Epidermal melanocyte (primary cell): ENCODE data around the gene BANP.
"Not testable (repeated sequence)": the region's sequence is repeated elsewhere in the genome, so short reads cannot be mapped to it uniquely, and the experiment has no call there.

Experiments
- DNase-seq: peaks from one replicate; pipeline ENCODE4 v3.0.0; 2011; ENCODE audit warnings: low spot score; ENCODE audit not compliant: insufficient read length

Gene BANP

DNA sequence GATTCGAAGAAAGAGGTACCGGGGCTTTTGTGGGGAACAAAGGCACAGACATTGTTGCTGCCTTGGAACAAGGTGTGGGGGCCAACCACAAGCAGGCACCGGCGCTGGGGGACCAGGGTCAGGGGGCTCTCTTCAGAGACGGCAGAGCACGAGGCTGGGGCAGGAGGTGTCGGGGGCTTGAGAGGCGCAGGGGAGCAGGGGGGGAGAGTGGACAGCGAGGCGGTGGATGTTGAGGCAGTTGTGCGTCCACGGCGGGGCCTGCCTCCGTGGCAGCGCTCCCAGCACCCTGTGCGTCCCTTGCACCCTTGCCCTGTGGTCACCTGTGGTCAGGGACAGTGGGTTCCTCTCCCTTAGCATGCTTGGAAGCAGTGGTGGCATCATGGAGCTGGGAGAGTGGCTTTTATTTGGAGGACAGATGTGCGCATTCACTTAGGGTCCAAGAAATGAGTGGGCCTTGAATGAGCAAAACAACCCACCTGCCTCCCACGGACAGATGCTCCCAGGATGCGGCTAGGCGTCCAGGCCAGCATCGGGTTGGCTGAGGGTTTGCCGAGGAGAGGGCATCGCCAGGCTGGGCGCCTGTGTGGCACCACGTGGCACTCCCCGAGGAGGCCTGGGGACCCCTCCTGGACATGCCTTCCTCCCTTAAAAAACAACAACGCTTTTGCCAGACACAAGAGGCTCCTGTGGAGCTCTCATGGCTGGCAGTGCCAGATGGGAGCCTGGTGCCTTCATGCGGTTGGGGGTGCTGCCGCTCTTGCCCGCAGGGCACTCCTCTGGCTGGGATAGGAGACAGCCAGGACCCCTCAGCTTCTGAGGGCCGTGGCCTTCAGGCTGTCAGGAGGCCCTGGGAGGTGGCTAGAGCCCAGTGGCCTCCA, 113.0 kb downstream of the BANP start:
- no peak for DNase-seq

DNA sequence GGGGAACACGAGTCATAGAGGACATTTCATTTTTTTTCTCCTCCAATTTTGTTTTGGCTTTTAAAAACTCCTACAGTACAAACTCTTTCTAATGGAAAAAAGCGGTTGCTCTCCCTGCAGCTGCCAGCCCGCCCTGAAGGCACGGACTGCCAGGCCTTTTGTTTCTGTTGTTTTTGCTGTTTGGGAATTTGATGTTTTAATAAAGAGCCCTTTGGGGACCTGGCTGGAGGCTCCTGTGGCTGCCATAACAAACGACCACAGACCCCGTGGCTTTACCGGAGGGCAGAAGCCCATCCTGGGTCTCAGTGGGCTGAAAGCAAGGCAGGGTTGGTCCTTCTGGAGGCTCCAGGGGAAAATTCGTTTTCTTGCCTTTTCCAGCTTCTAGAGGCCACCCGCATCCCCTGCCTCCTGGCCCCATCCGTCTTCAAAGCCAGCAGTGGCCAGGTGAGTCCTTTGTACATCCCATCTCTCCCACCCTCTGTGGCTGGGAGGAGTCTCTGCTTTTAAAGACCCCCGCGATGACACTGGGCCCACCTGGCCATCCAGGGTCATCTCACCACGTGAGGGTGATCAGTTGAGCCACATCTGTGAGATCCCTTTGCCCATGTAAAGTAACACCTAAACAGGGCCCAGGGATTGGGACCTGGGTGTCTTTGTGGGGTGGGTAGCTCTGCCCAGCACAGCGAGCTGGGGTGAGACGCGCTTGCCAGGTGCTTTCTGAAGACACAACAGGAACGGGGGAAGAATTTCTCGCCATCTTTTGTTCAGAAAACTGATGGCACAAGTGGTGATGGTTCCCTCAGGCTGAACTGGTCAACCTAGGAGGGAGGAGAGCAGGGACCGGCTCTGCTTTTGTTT, 113.9 kb downstream of the BANP start:
- no peak for DNase-seq

DNA sequence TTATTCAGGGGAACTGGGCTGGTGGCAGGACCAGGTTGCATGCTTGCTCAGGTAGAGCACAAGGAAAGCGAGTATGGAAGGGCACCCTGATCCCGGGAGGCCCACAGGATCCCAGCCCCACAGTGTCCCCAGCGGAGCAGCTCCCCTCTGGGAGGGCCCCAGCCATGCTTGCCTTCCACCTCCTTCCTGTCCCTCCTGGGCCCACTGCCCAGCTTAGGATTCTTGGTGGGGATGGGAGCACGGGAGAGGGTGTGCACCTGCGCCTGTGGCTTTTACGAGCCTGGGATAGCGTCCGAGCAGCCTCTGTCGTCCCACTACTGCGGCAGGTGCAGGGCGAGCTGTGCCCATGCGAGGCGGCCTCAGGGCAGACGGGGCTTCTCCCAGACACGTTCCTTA, 114.5 kb downstream of the BANP start:
- DNase-seq, result no peak

DNA sequence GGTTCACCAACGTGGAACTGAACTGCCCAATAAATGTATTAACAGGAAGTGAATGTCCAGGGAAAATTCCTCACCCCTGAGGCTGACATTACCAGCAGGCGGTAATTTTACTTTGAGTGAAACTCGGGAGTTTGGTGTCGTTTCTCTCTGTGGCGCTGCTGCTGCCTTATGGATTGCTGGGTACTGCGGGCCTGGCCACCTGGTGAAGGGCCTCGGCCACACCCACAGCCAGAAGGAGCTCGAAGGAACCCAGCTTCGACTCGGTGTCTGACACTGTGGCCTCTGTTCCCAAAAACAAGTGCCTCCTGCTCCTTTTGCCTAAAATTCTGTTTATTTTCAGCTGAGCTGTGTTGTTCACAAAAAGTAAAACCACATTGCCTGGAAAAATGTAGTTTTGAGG, 115.0 kb downstream of the BANP start:
- DNase-seq, result no peak

DNA sequence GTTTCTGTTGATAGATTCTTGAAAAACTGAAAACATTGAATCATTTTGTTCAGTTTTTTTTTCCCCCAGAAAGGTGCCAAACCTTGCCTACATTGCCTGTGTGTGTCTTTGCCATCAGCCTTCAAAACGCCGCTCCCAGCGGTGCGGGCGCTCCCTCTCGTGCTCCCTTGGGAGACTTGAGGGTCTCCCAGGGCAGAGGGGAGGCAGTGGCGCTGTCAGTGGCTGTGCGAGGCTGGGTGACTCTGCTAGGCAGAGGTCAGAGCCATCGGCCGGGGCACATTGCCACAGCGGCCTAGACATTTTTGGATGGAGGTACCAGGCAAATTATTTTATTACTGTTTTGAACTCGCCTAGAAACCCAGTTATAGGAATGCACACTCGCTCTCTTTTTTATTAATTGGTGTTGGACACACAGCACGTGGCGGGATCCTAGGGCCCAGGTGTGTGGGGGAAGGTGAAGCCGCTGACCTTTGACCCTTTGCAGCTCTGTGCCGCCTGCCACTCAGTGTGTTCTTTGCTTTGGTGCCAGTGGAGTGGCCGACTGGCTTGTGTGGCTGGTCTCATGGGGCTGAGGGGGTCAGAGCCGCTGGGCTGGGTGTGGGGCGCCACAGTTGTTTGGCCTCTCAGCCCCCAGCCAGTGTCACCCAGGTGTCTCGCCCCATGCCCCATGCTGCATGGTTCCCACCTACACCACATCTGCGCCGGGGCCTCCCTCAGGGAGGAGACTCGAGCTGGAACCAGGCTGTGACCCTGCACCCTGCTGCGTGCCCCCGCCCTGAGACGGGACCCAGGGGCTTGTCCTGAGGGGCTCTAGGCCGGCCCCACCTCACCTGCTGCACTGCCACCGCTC, 115.7 kb downstream of the BANP start:
- no peak for DNase-seq

DNA sequence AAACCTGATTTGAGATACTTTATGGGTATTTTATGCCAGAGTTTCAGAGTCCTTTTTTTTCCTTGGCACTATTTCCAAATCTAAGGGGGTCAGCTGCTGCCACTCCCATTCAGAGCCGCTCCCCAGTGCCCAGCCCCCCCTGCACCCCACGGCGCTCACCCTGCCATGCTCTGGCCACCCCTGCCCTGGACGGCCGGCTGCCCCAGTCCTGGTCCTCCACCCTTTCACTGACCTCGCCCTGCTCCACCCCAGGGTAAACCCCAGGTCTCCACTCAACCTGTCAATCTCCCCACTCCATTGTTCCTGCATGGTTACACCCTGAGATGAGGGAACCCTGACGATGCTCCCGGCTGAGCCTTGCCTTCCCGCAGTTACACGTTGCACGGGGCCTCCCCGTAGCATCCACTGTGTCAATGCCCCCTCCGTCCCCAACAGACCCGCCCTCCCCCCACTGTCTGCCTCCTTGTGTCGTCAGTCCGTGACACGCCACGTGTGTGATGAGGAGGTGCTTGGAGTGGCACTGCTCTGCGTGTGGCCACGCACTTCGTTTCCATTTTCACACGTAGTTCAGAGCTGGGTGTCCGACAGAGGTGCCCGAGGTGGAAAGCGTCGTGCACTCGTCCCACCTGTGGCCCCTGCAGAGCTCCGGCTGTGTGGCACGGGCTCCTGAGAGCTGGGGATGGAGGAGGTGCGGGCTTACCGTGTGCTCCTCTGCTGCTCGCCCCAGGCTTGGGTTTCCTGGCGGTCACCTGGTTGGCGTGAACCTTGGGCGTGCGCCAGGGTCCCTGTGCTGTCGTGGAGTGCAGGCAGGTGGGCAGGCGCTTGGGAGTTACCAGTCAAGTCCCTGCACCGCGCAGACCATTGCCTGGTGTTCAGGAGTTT, 116.5 kb downstream of the BANP start:
- DNase-seq, result no peak

DNA sequence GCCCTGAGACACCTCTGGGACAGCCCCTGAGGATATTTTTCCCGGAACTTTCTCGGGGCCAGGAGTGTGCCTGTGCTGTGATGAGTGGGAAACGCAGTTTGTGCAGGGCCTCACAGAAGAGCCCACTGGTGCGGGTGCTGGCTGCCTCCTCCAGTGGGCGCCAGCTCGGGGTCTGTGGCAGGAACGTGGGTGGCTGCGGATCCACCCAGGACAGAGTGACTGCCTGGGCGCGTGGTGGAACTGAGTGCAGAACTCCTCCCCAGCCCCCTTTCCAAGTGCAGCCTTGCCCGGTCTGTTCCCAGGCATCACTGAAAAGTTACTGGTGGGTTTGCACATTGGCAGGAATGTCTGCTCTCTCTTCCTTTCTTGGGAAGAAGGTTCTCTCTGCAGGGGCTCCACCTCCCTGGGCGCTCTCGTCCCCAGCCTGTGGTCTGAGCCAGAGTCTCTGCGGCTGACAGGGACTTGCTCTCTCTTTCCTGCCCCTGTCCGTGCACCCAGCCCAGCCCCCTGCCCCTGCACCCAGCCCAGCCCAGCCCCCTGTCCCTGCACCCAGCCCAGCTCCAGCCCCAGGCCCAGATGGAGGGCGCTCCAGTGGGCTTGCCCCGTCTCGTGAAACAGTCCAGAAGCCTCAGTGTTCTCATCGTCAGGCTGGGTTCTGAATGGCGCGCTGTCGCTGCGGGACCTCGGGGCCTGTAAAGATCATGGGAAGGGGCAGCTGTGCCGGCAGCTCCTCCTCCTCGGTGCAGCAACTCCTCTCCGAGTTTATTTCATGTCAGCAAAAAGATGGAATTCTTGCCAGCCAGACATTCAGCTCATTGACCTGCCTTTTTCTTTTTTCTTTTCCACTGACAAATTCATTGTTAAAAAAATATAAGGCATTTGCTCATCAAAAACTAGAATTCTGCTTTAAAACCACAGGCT, 117.5 kb downstream of the BANP start:
- no peak for DNase-seq

DNA sequence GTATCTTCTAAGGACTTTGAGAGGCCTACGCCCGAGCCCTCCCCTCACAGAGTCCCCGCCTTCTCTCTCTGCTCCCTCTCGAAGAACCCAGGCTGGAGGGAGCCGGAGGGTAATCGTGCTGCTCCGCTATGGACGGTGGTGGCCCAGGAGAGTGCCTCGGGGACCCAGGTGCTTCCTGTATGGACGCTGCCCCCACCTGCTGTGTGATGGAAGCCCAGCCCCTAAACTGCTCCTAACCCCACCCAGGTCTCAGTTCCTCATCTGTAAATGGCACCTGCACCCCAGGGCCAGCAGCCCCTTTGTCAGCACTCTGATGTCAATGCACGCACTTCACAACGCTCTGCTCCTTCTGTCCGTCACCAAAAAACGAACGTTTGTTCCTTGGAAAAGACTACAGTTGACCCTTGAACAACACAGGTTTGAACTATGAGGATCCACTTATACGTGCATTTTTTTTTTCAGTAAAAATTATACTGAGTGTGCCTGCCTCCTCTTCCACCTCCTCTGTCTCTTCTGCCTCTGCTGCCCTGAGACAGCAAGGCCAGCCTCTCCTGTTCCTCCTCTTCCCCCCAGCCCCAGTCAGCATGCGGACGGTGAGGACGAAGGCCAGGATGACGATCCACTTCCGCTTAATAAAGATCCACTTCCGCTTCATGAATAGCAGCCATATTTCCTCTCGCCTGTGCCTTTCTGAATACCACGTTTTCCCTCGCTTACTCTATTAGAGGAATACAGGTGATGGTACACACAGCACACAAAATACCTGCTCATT, 118.3 kb downstream of the BANP start:
- no peak for DNase-seq

DNA sequence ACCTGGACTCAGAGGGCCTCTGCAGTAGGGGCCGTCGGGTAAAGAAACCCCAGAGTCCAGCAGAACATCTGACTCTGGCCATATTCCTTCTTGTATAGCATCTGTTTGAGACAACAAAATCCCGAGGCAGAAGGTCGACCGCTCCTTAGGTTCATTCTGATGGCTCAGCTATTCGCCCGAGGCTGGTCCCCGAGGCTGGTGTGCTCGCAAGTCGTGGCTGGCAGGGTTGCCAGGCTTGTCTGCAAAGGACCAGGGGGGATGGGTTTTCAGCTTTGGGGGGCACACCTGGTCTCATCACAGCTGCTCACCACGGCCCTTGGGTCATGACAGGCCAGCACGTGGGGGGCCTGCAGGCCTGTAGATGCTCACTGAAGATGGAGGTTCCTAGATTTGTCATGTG, 119.1 kb downstream of the BANP start:
- DNase-seq, result no peak

DNA sequence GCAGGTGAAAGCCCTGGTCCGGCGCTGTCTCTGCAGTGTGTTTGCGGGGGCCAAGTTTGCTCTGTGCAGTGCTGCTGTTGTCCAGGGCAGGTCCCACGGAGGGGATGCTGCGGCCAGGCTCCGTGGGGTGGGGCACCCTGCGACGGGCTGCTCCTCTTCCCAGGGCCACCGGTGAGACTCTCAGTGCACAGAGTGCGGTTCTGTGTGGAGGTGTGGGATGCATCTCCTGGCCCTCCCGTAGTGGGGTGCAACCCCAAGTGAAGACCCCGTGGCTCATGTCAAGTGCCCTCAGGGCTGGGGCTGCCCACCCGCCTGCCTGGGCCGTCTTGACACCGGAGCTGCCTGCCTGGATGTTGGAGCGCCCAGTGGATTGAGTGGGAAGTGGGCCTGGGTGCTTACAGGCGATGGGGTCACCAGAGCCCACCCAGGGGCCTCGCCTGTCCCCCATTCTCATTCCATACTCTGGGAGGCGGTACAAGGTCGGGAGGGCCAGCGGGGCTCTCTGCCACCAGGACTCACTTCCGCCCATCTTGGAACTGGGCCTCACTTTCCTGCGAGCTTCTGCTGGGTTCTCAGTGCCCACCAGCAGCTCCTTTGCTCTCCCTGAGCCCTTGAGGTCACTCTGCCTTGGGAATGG, 119.9 kb downstream of the BANP start:
- no peak for DNase-seq

DNA sequence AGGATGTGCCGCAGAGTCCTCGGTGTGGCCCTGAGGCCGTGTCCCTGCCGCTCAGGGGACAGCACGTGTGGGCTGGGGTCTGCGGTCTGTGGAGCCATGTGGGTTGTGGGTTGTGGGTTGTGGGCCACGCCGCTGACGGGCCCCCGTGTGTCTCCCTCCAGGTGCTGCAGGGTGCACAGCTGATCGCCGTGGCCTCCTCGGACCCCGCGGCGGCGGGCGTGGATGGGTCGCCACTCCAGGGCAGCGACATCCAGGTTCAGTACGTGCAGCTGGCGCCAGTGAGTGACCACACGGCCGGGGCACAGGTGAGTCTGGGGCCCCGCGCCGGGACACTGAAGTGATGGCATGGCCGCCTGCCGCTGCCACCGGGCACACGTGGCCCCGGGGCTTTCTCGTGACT, 120.7 kb downstream of the BANP start:
- DNase-seq, result no peak

DNA sequence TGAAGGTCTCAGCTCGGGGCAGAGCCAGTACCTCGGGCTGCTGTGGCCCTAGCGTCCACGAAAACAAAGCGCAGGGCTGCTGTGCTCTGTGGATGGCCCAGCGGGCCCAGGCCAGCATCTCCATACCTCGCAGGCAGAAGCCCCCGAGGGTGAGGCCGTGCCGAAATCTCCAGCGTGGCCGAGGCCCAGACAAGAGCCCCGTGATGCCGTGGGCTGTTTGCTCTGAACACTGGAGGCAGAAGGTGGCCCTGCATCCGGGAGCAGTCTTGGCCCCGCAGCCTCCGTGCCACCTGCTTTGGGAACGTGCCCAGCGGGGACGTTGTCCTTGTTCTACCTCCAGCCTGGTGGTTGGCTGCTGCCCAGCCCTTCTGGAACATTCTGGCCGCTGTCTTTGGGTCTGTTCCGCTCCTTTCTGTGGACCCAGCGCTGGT, 121.4 kb downstream of the BANP start:
- no peak for DNase-seq

DNA sequence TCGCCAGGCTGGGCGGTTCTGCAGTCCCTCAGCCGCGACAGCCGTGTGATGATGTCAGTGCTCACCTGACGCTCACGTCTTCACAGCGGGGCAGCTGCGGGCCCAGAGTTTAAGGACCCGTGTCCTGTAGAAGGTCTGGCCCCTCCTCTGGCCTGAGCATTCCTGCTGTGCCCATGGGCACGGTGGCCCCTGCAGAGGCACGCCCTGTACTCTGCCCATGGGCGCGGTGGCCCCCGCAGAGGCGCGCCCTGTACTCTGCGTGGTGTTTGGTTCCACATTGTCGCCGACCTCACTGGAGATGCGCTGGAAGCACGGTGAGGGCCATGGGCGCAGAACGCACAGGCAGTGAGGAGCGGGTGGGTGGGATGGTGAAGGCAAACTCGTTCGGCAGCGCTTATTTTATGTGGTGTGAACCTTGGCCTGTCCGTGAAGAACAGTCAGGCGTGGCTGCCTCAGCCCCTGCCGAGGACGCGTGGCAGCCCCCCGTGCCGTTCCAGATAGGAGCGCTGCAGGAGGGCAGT, 122.0 kb downstream of the BANP start:
- no peak for DNase-seq

DNA sequence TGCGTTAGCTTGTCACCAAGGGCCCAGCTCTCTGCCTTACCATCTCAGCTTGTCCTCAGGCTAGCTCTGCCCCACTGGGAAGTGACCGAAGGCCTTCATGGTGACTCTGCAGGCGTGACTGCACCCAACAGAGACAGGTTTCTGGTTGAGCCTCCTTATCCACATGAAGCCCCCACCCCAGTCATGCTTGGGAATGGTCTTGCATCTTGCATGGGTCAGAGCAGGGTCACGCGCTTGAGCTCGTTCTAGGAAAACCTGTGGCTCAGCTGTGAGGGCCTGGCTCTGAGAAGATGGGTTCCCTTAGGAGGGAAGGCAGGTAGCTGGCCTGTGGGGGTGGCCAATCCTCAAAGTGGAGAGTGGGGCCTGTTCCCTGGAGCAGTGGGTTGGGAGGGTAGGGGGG, 122.8 kb downstream of the BANP start:
- DNase-seq, result no peak

DNA sequence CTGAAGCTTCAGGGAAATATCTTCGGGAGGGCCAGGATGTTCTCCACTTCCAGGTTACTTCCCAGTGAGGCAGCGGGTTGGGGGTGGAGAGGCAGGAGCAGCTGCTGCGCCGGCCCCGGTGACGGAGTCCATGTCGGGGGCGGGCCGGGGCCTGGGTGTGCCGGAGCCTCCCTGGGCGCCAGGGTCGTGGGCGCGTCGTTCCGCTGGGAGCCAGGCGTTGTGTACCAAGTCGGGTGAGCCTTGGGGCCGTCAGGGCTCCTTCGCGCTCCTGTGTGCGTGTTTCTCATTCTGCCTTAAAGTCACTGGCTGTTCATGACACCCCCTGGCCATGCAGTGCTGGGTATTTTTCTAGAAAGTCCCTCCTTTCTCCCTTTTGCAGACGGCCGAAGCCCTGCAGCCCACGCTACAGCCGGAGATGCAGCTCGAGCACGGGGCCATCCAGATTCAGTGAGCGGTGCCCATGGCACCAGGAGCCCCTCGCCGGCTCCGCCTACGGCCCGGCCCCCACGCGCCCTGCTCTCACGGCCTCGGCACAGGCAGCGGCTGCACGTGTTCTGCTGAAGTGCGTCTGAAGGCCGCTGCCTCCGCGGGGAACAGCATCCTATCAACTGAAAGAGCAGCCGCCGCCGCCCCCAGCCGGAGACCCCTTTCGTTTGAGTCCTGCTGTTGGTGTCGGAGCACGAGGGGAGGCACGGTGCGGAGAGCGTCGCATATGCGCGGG, 125.1 kb downstream of the BANP start:
- no peak for DNase-seq

DNA sequence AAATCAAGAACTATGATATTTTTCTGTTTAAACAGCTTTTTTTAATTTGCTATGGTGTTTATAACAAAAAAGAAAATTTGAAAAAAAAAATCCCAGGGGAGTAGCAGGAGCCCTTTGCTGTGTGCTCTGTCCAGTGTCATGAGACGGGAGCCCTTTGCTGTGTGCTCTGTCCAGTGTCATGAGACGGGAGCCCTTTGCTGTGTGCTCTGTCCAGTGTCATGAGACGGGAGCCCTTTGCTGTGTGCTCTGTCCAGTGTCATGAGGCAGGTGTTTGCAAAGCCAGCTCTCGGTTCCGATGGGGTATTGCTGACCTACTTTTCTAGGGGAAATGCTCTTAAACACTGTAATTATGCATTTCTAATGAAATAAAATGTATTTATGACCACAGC, 125.7 kb downstream of the BANP start:
- DNase-seq, result not testable (repeated sequence)

DNA sequence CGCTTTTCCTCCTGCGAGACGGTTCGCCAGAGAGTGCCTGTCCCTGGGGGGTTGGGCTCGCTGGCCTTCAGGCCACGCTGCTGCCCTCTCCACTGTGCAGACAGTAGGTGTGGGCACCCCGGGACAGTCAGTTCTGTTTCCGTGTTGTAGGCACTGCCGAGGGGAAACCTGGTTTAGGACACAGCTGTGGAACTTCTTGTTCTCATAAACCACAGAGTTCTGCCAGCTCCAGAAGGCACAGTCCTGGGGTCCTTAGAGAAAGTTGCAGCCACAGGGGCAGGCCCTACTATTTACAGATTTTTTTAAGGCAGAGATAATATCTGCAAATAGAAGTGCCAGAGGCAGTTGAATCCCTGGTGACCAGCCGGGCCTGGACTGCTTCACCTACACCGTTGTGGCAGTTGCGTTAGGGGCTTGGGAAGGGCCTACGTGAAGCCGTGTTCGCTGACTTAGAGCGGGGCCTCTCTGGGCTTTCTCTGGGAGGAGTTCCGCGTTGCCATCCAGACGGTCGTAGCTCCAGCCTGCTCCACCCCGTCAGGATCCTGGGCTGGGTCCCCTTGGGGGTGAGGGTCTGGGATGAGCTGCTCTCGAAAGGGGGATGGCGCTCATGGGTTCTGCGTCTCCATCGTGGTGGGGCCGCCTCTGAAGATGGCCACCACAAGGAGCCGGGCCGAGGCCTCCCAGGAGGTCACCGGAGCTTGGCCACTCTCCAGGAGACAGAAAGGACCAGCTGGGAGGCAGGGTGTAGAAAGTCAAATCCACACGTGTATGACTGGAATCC, 126.3 kb downstream of the BANP start:
- no peak for DNase-seq
